ENCODE measurements around the gene DAB2. TPM values are rescaled to one million over a fixed set of nuclear protein-coding genes. Genes with fewer than 3 reads are reported as not detected.

The DAB2 gene
- total and polyA plus RNA-seq, 2 of the 8 experiments (the other 6 are each of a cell fraction or from before 2014, with no cell fraction given) = 2.6 to 4.9 TPM

- no peak for TF ChIP-seq CHD7 (IDR thresholded peaks at IDR 0.05; ENCODE audit: insufficient replicate concordance, low read length)
- TF ChIP-seq TBP (IDR thresholded peaks at IDR 0.05; ENCODE audit: low read depth, low read length) = no peak
- no peak for TF ChIP-seq SP4 (IDR thresholded peaks at IDR 0.05; ENCODE audit: low read length)
- TF ChIP-seq USF2 (IDR thresholded peaks at IDR 0.05; ENCODE audit: low read length) = no peak
- TF ChIP-seq SUZ12 (IDR thresholded peaks at IDR 0.05; ENCODE audit: low read length) = no peak
- TF ChIP-seq CREB1 (IDR thresholded peaks at IDR 0.05) = no peak
- no peak for TF ChIP-seq SRF (IDR thresholded peaks at IDR 0.05; ENCODE audit: low read depth, low read length)
- TF ChIP-seq MAX (IDR thresholded peaks at IDR 0.05) = no peak
- no peak for TF ChIP-seq ATF3 (IDR thresholded peaks at IDR 0.05; ENCODE audit: insufficient read depth, low read depth, low read length)
- TF ChIP-seq ASH2L (IDR thresholded peaks at IDR 0.05; ENCODE audit: low read length) = no peak
- TF ChIP-seq TAF1 (IDR thresholded peaks at IDR 0.05; ENCODE audit: low read depth, low read length) = no peak
Observed at GRCh38 chr5:39464088-39464487, 39.3 kb upstream of the DAB2 start (continued).
